Fibroblast of lung (primary cell): ENCODE measurements around the gene MMRN1.
A peak's percentile ranks its signal among the peaks of the same experiment; 100 is the strongest.

Experiments used
- CTCF ChIP-seq, 2 donors: IDR thresholded peaks in 1 of 2; conservative IDR thresholded peaks in 1 of 2; 1 replicate in 1 of 2; 2 replicates in 1 of 2; pipeline ENCODE4 v1.5.1; 2011 to 2012; ENCODE audit warnings: low read length in 2 of 2, control low read depth in 1 of 2, inconsistent platforms in 1 of 2, low read depth in 1 of 2, mild to moderate bottlenecking in 1 of 2
- EZH2 ChIP-seq: IDR thresholded peaks from 2 replicates; pipeline ENCODE4 v1.5.1; 2012; ENCODE audit warnings: low read length, control low read depth, mild to moderate bottlenecking; ENCODE audit errors: missing control alignments

GRCh38 chr4:89868999-89869589 lies 25.6 kb upstream of the MMRN1 start:
- TF ChIP-seq EZH2 (no peak), CTCF (conservative IDR thresholded peaks at IDR 0.05 in 1 of 2, IDR thresholded peaks at IDR 0.05 in 1 of 2; ENCODE audit: low read depth in 1 of 2, low read length in 2 of 2) (peak in 1 of 2 donors; percentile 41)
